Lower lobe of right lung (tissue), 2 donors: Measurements from ENCODE around the gene FOXC2. TPM values are rescaled to one million over a fixed set of nuclear protein-coding genes. Genes with fewer than 3 reads are reported as not detected.

Experiments used
- ATAC-seq, 2 donors: fragments of 200-7000 bp; cut with Tn5 transposase; one replicate each; pipeline ENCODE4 v1.9.1; 2020 to 2022; ENCODE audit warnings: mild to moderate bottlenecking in 2 of 2, moderate library complexity in 2 of 2
- DNase-seq: peaks from one replicate; pipeline ENCODE4 v3.0.0-alpha.2; 2020
- H3K27ac ChIP-seq: fragments of 200-600 bp; one replicate; pipeline ENCODE4 v1.8.0; 2022
- H3K27me3 ChIP-seq: fragments of 200-600 bp; one replicate; pipeline ENCODE4 v1.8.0; 2022; ENCODE audit warnings: low read depth
- H3K36me3 ChIP-seq: fragments of 200-600 bp; one replicate; pipeline ENCODE4 v1.8.0; 2022; ENCODE audit warnings: mild to moderate bottlenecking
- H3K4me1 ChIP-seq: fragments of 200-600 bp; one replicate; pipeline ENCODE4 v1.8.0; 2022
- H3K4me3 ChIP-seq: fragments of 200-600 bp; one replicate; pipeline ENCODE4 v1.8.0; 2022; ENCODE audit warnings: mild to moderate bottlenecking
- H3K9me3 ChIP-seq: fragments of 200-600 bp; one replicate; pipeline ENCODE4 v1.8.0; 2022
- intact Hi-C: fragments of 100-400 bp; cut with DNase I; formaldehyde crosslinking; loops from one replicate; pipeline ENCODE4 v1.11.0; 2022
- total RNA-seq: library from RNA; stranded (reverse); fragmentation: NEBNext Ultra II Directional; extraction: Animal tissue kit (Norgen Biotek cat#: 25700); gene quantifications from one replicate; pipeline ENCODE4 v1.2.1, GENCODE V29; 2021
- TF ChIP-seq, protein P1 (sequence below): fragments of 200-600 bp; IDR thresholded peaks from one replicate; pipeline ENCODE4 v1.8.0; 2022; ENCODE audit warnings: antibody characterized with exemption, mild to moderate bottlenecking
- donor health status: DM: no; HTN: yes; CAD: no; lungs with severe emphysema.

FOXC2 gene
- total RNA-seq, 1 donor from 2014 or later = 1.6 TPM

DNA sequence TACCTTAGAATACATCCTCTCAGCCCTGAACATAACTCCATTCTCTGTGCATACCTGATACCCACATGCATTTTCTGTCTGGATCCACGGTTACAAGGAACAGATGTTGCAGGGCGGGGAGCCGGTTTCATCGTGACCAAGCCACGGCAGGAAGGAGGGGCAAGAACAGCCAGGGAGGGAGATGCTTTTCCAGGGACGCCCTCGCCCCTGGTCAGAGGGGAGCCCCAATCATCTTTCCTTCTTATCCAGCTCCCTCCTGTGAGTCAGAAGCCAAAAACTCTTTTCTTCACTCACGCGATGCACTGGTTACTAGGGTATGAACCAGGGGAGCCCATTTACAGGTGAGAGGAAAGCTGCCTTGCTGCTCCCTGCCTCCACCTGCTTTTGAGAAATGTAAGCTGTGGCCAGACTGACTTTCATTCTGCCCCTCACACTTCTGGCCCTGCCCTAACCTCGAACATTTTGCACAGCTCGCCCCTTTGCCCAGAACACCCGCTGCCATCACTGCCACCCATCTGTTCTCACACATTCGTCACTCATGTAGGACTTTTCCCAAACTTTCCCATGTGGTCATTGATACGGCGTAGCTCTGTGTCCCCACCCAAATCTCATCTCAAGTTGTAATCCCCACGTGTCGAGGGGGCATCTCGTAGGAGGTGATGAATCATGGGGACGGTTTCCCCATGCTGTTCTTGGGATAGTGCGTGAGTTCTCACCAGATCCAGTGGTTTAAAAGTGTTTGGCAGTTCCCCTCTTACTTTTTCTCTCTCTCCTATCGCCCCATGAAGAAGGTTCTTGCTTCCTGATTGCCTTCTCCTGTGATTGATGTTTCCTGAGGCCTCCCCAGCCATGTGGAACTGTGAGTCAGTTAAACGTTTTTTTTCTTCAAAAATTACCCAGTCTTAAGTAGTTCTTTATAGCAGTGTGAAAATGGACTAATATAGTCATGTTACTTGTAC, 32.3 kb downstream of the FOXC2 start:
- Histone ChIP-seq H3K9me3 (no peaks in the 10 kb centered on the region), H3K36me3 (no peaks in the 10 kb centered on the region), H3K27me3 (peaks cover 17% of the 10 kb centered on the region), H3K27ac (no peak overlapping the region), H3K4me3 (no peak overlapping the region), H3K4me1 (no peaks in the 10 kb centered on the region)
- intact Hi-C loops = no loop called here
- DNase-seq = no peak
- TF ChIP-seq, protein P1, sequence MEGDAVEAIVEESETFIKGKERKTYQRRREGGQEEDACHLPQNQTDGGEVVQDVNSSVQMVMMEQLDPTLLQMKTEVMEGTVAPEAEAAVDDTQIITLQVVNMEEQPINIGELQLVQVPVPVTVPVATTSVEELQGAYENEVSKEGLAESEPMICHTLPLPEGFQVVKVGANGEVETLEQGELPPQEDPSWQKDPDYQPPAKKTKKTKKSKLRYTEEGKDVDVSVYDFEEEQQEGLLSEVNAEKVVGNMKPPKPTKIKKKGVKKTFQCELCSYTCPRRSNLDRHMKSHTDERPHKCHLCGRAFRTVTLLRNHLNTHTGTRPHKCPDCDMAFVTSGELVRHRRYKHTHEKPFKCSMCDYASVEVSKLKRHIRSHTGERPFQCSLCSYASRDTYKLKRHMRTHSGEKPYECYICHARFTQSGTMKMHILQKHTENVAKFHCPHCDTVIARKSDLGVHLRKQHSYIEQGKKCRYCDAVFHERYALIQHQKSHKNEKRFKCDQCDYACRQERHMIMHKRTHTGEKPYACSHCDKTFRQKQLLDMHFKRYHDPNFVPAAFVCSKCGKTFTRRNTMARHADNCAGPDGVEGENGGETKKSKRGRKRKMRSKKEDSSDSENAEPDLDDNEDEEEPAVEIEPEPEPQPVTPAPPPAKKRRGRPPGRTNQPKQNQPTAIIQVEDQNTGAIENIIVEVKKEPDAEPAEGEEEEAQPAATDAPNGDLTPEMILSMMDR = no peak
- ATAC-seq = no peak

GRCh38 chr16:86601356-86601755, 34.7 kb downstream of the FOXC2 start:
- intact Hi-C loops = no loop called here

DNA sequence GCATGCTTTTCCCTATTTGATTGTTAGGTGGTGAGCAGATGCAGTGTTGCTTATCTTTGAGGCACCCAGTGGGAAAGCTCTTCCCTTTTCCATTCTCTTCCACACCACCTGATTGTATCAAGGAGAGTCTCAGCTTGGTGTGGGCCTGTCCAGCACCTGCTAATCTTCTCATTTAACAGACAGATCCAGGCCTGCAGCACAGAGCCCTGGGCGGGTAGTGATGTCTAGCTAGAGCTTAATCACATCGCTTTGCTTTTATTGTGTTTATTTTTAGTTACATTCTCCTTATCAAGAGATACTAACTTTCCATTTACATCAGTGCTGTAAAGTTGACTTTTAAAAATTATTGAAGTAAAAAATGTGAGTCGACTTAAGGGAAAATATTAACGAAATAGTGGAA, 35.9 kb downstream of the FOXC2 start:
- TF ChIP-seq, protein P1 = no peak
- intact Hi-C loops = no loop called here
- H3K4me1 ChIP-seq = no peaks in the 10 kb centered on the region
- ATAC-seq (no peak), DNase-seq (no peak)
- H3K27me3 ChIP-seq = peaks cover 17% of the 10 kb centered on the region
- H3K4me3 ChIP-seq = no peak overlapping the region
- H3K36me3 ChIP-seq = no peaks in the 10 kb centered on the region
- no peak overlapping the region for H3K27ac ChIP-seq
- no peaks in the 10 kb centered on the region for H3K9me3 ChIP-seq

More at GRCh38 chr16:86601356-86601755, 34.7 kb downstream of the FOXC2 start:
- H3K4me3 ChIP-seq = no peak overlapping the region
- H3K9me3 ChIP-seq = no peaks in the 10 kb centered on the region
- DNase-seq (no peak), ATAC-seq (no peak)
- no peak overlapping the region for H3K27ac ChIP-seq
- no peaks in the 10 kb centered on the region for H3K36me3 ChIP-seq
- H3K4me1 ChIP-seq = no peaks in the 10 kb centered on the region
- TF ChIP-seq, protein P1 = no peak
- H3K27me3 ChIP-seq = peaks cover 10% of the 10 kb centered on the region

GRCh38 chr16:86604436-86605193, 38.0 kb downstream of the FOXC2 start:
- H3K27me3 ChIP-seq = peaks cover 13% of the 10 kb centered on the region
- peak overlapping the region; percentile 47 for H3K4me3 ChIP-seq
- no peak overlapping the region for H3K27ac ChIP-seq
- ATAC-seq = peak; percentile 59 to 67
- H3K9me3 ChIP-seq = no peaks in the 10 kb centered on the region
- intact Hi-C loops = no loop called here
- TF ChIP-seq, protein P1 = no peak
- H3K36me3 ChIP-seq = no peaks in the 10 kb centered on the region
- no peaks in the 10 kb centered on the region for H3K4me1 ChIP-seq
- DNase-seq = no peak

DNA sequence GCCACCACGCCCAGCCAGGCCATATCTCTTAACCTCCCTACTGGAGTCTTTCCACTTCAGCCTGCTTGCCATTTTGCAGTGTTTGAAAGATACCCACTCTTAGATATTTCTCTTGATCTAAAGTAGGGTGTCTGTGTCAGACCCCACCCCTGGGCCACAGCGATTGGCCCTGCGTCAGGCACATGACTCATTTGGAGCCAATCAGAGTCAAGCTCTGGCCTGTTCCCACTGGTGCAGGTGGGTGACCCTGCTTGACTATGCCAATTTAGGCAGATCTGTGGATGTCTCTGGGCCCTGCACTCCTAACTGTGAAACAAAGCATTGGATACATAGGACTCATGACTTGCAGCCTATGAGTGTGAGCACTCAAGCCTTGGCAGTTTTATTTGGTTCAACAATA, 39.3 kb downstream of the FOXC2 start:
- intact Hi-C loops = no loop called here
- H3K27ac ChIP-seq = no peak overlapping the region

More for the DNA sequence above, 39.3 kb downstream of the FOXC2 start:
- Histone ChIP-seq H3K9me3 (no peaks in the 10 kb centered on the region), H3K36me3 (no peaks in the 10 kb centered on the region), H3K4me3 (no peak overlapping the region), H3K4me1 (no peaks in the 10 kb centered on the region), H3K27me3 (peaks cover 17% of the 10 kb centered on the region)
- no peak for ATAC-seq
- TF ChIP-seq, protein P1 = no peak
- DNase-seq = no peak
